Measurements from ENCODE around the gene DMBT1.

DNA sequence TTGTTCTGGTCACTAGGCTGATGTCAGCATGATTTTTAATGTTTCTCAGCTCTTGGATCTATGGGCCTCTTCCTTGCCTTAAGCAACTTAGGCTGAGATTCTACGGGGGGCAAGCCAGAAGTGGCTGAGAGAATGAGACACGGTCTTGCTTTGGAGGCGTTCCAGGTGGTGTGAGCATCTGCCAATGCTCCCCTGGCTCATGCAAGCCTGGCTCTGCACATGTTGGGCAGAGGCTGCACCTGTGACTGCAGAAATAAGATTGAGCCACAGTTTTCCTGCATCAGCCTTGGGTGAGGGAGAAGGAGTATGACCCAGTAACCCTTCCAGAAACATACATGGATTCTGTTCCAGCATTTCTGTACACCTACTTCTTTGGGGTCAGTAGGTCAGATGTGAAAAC, 97.2 kb downstream of the DMBT1 start:
- TF ChIP-seq, protein P1, sequence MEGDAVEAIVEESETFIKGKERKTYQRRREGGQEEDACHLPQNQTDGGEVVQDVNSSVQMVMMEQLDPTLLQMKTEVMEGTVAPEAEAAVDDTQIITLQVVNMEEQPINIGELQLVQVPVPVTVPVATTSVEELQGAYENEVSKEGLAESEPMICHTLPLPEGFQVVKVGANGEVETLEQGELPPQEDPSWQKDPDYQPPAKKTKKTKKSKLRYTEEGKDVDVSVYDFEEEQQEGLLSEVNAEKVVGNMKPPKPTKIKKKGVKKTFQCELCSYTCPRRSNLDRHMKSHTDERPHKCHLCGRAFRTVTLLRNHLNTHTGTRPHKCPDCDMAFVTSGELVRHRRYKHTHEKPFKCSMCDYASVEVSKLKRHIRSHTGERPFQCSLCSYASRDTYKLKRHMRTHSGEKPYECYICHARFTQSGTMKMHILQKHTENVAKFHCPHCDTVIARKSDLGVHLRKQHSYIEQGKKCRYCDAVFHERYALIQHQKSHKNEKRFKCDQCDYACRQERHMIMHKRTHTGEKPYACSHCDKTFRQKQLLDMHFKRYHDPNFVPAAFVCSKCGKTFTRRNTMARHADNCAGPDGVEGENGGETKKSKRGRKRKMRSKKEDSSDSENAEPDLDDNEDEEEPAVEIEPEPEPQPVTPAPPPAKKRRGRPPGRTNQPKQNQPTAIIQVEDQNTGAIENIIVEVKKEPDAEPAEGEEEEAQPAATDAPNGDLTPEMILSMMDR (optimal IDR thresholded peaks at IDR 0.05 in 1 of 3, IDR thresholded peaks at IDR 0.05 in 1 of 3, conservative IDR thresholded peaks at IDR 0.05 in 1 of 3; ENCODE audit: extremely low read depth in 1 of 3, insufficient read depth in 2 of 3, low read length in 3 of 3): no peak
- no peak for TF ChIP-seq EZH2 (IDR thresholded peaks at IDR 0.05; ENCODE audit: low read length)

All from keratinocyte (primary cell).